GM13977 (cell line): Measurements from ENCODE around the gene UGCG.
"Not testable (repeated sequence)": the region's sequence is repeated elsewhere in the genome, so short reads cannot be mapped to it uniquely, and the experiment has no call there.

Source experiments
- DNase-seq: peaks from one replicate; pipeline ENCODE4 v3.0.0; 2012; ENCODE audit warnings: low spot score
- CTCF ChIP-seq: IDR thresholded peaks from 2 replicates; pipeline ENCODE4 v1.5.1; 2012; ENCODE audit warnings: mild to moderate bottlenecking, control low read depth; ENCODE audit not compliant: insufficient read depth; ENCODE audit errors: extremely low read depth, missing control alignments
- in situ Hi-C: fragments of 300-500 bp; cut with MboI; formaldehyde crosslinking; loops from one replicate; pipeline ENCODE4 v1.12.0; 2022; ENCODE audit warnings: low sequenced_read_pairs, low pct_unique_long_range_greater_than_20kb, mixed read lengths, inconsistent platforms; ENCODE audit not compliant: unreplicated experiment

The UGCG gene

GRCh38 chr9:111949919-111950318 lies 53.3 kb downstream of the UGCG start:
- in situ Hi-C loops: no loop called here
- no peak for DNase-seq
- TF ChIP-seq CTCF: no peak

GRCh38 chr9:111952559-111952958 lies 55.9 kb downstream of the UGCG start:
- DNase-seq: no peak

GRCh38 chr9:111953444-111953843 lies 56.8 kb downstream of the UGCG start:
- no peak for DNase-seq
- TF ChIP-seq CTCF: no peak
- in situ Hi-C loops: no loop called here

More at GRCh38 chr9:111952559-111952958, 55.9 kb downstream of the UGCG start:
- in situ Hi-C loops: no loop called here
- TF ChIP-seq CTCF: no peak

GRCh38 chr9:111955048-111955447 lies 58.4 kb downstream of the UGCG start:
- no peak for DNase-seq
- TF ChIP-seq CTCF: no peak
- in situ Hi-C loops: no loop called here

- no peak for TF ChIP-seq CTCF
- no peak for DNase-seq
- in situ Hi-C loops: no loop called here
Measured at GRCh38 chr9:111957856-111958631, 61.4 kb downstream of the UGCG start.

- TF ChIP-seq CTCF: no peak
- in situ Hi-C loops: no loop called here
- DNase-seq: no peak
Measured at GRCh38 chr9:111959468-111960359, 63.1 kb downstream of the UGCG start.

- in situ Hi-C loops, DNase-seq: not testable (repeated sequence)
Measured at GRCh38 chr9:111960485-111960884, 63.9 kb downstream of the UGCG start.
